ENCODE measurements around the gene DLG2.

Gene DLG2

GRCh38 chr11:84389696-84390095 lies 1237.4 kb downstream of the DLG2 start:
- H4K20me1 ChIP-seq (ENCODE audit: insufficient read depth, low read length), result no peaks in the 10 kb centered on the region
- H3K27ac ChIP-seq (ENCODE audit: low read depth, low read length, poor library complexity, severe bottlenecking), result no peak overlapping the region
- no peaks in the 10 kb centered on the region for H3K27me3 ChIP-seq (ENCODE audit: insufficient read depth, low read length)
- H3K4me2 ChIP-seq (ENCODE audit: low read length), result no peak overlapping the region
- TF ChIP-seq, protein P1, sequence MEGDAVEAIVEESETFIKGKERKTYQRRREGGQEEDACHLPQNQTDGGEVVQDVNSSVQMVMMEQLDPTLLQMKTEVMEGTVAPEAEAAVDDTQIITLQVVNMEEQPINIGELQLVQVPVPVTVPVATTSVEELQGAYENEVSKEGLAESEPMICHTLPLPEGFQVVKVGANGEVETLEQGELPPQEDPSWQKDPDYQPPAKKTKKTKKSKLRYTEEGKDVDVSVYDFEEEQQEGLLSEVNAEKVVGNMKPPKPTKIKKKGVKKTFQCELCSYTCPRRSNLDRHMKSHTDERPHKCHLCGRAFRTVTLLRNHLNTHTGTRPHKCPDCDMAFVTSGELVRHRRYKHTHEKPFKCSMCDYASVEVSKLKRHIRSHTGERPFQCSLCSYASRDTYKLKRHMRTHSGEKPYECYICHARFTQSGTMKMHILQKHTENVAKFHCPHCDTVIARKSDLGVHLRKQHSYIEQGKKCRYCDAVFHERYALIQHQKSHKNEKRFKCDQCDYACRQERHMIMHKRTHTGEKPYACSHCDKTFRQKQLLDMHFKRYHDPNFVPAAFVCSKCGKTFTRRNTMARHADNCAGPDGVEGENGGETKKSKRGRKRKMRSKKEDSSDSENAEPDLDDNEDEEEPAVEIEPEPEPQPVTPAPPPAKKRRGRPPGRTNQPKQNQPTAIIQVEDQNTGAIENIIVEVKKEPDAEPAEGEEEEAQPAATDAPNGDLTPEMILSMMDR (IDR thresholded peaks at IDR 0.05; ENCODE audit: low read length), result no peak
- H2AFZ ChIP-seq (ENCODE audit: low read length), result no peak overlapping the region
- H3K4me3 ChIP-seq (ENCODE audit: low read depth, low read length, poor library complexity, severe bottlenecking), result no peak overlapping the region
- no peaks in the 10 kb centered on the region for H3K9me3 ChIP-seq (ENCODE audit: low read length)
- no peaks in the 10 kb centered on the region for H3F3A ChIP-seq (ENCODE audit: insufficient read depth, low read length)
- H3K4me1 ChIP-seq (ENCODE audit: insufficient read depth, low read length, severe bottlenecking), result no peaks in the 10 kb centered on the region
- no peaks in the 10 kb centered on the region for H3K79me2 ChIP-seq (ENCODE audit: insufficient read depth, low read length)
- no peaks in the 10 kb centered on the region for H3K36me3 ChIP-seq (ENCODE audit: insufficient read depth, low read length)
- no peaks in the 10 kb centered on the region for H3K9me2 ChIP-seq (ENCODE audit: low read depth, low read length)
- no peak overlapping the region for H3K9ac ChIP-seq (ENCODE audit: low read length)

- Histone ChIP-seq H3K36me3 (ENCODE audit: insufficient read depth, low read length) (no peaks in the 10 kb centered on the region), H3K9me3 (ENCODE audit: low read length) (no peaks in the 10 kb centered on the region), H3K4me2 (ENCODE audit: low read length) (no peak overlapping the region), H3K4me1 (ENCODE audit: insufficient read depth, low read length, severe bottlenecking) (no peaks in the 10 kb centered on the region), H3F3A (ENCODE audit: insufficient read depth, low read length) (no peaks in the 10 kb centered on the region), H3K4me3 (ENCODE audit: low read depth, low read length, poor library complexity, severe bottlenecking) (no peak overlapping the region), H3K27me3 (ENCODE audit: insufficient read depth, low read length) (no peaks in the 10 kb centered on the region), H3K79me2 (ENCODE audit: insufficient read depth, low read length) (no peaks in the 10 kb centered on the region), H2AFZ (ENCODE audit: low read length) (no peak overlapping the region), H3K27ac (ENCODE audit: low read depth, low read length, poor library complexity, severe bottlenecking) (no peak overlapping the region), H3K9ac (ENCODE audit: low read length) (no peak overlapping the region), H4K20me1 (ENCODE audit: insufficient read depth, low read length) (no peaks in the 10 kb centered on the region), H3K9me2 (ENCODE audit: low read depth, low read length) (no peaks in the 10 kb centered on the region)
- TF ChIP-seq, protein P1 (IDR thresholded peaks at IDR 0.05; ENCODE audit: low read length), result peak; percentile 73
- no peak for TF ChIP-seq EZH2 (IDR thresholded peaks at IDR 0.05; ENCODE audit: borderline replicate concordance, low read length)
These were observed 1242.4 kb downstream of the DLG2 start for GRCh38 chr11:84384731-84385130.

DNA sequence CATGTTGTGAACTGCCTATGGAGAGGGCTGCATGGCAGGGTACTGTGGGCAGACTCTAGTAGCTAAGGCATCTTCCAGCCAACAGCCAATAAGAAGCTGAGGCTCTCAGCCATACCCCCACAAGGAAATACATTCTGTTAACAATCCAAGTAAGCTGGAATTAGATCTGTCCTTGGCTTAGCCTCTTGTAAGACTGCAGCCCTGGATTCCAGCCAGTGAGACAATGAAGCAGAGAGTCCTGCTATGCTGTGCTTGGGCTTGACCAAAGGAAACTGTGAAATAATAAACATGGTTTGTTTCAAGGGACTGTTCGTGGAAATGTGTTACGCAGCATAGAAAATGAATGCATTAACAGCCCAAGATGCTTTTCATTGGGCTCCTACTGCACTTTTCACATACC lies 1243.6 kb downstream of the DLG2 start:
- Histone ChIP-seq H3F3A (ENCODE audit: insufficient read depth, low read length) (no peaks in the 10 kb centered on the region), H4K20me1 (ENCODE audit: insufficient read depth, low read length) (no peaks in the 10 kb centered on the region), H3K4me2 (ENCODE audit: low read length) (no peak overlapping the region), H3K27me3 (ENCODE audit: insufficient read depth, low read length) (no peaks in the 10 kb centered on the region), H3K9me2 (ENCODE audit: low read depth, low read length) (no peaks in the 10 kb centered on the region), H3K79me2 (ENCODE audit: insufficient read depth, low read length) (no peaks in the 10 kb centered on the region), H3K36me3 (ENCODE audit: insufficient read depth, low read length) (no peaks in the 10 kb centered on the region), H3K4me3 (ENCODE audit: low read depth, low read length, poor library complexity, severe bottlenecking) (no peak overlapping the region), H3K9ac (ENCODE audit: low read length) (no peak overlapping the region), H3K9me3 (ENCODE audit: low read length) (no peaks in the 10 kb centered on the region), H3K4me1 (ENCODE audit: insufficient read depth, low read length, severe bottlenecking) (no peaks in the 10 kb centered on the region), H2AFZ (ENCODE audit: low read length) (no peak overlapping the region), H3K27ac (ENCODE audit: low read depth, low read length, poor library complexity, severe bottlenecking) (no peak overlapping the region)
- no peak for TF ChIP-seq EZH2 (IDR thresholded peaks at IDR 0.05; ENCODE audit: borderline replicate concordance, low read length)
- TF ChIP-seq, protein P1 (IDR thresholded peaks at IDR 0.05; ENCODE audit: low read length), result no peak

Data from OCI-LY1 (cell line).